ENCODE data around the gene ZNF358. TPM values are rescaled to one million over a fixed set of nuclear protein-coding genes. Genes with fewer than 3 reads are reported as not detected.
A peak's percentile ranks its signal among the peaks of the same experiment; 100 is the strongest.

ZNF358 gene
- total and polyA plus RNA-seq, 2 of the 13 experiments (the other 11 are each of a cell fraction or from before 2014, with no cell fraction given), result 9.1 to 37.0 TPM

GRCh38 chr19:7535047-7535997 lies 19.4 kb downstream of the ZNF358 start, which contains the start of gene PNPLA6 (continued):
- TF ChIP-seq ZBTB40 (IDR thresholded peaks at IDR 0.05) (no peak), ZBTB40 (CRISPR knock-in tag; IDR thresholded peaks at IDR 0.05) (no peak; the same call in 1 of the 2 replicates), ZNF850 (CRISPR knock-in tag; conservative IDR thresholded peaks at IDR 0.05) (no peak), ZNF333 (CRISPR knock-in tag; IDR thresholded peaks at IDR 0.05; ENCODE audit: borderline replicate concordance) (peak; percentile 59), HNRNPL (IDR thresholded peaks at IDR 0.05; ENCODE audit: low read depth, low read length) (0 out of 2 replicates have a peak, but pooled peaks have one; percentile 10), POLR2AphosphoS2 (IDR thresholded peaks at IDR 0.05; ENCODE audit: low read depth, low read length) (no peak), ZMAT3 (CRISPR knock-in tag; conservative IDR thresholded peaks at IDR 0.05) (0 out of 2 replicates have a peak, but pooled peaks have one; percentile 40), SNAPC4 (CRISPR knock-in tag; IDR thresholded peaks at IDR 0.05) (peak; percentile 58; the same call in 1 of the 2 replicates), IRF9 (CRISPR knock-in tag; IDR thresholded peaks at IDR 0.05; ENCODE audit: borderline replicate concordance) (peak; percentile 74; the same call in 1 of the 2 replicates)

Data from HepG2 (cell line).